MM.1S (cell line): ENCODE measurements around the gene SFT2D3.

ENCODE experiments used
- DNase-seq: peaks from one replicate; pipeline ENCODE4 v3.0.0-alpha.2; 2015
- H2AFZ ChIP-seq: fragments of 300-600 bp; sonication (generic); 2 replicates; pipeline ENCODE4 v1.6.0; 2016; ENCODE audit warnings: antibody characterized with exemption, low read length
- H3F3A ChIP-seq: fragments of 300-600 bp; sonication (generic); 2 replicates; pipeline ENCODE4 v1.6.1; 2016; ENCODE audit warnings: mild to moderate bottlenecking, antibody characterized with exemption, low read length, moderate library complexity, mixed read lengths; ENCODE audit not compliant: insufficient read depth
- H3K27ac ChIP-seq: fragments of 300-600 bp; sonication (generic); 2 replicates; pipeline ENCODE4 v1.5.1; 2016; ENCODE audit warnings: mild to moderate bottlenecking, low read length
- H3K27me3 ChIP-seq: fragments of 300-600 bp; sonication (generic); replicated peaks from 2 replicates; pipeline ENCODE4 v1.6.0; 2016; ENCODE audit warnings: low read length; ENCODE audit not compliant: insufficient read depth
- H3K36me3 ChIP-seq: fragments of 300-600 bp; sonication (generic); replicated peaks from 2 replicates; pipeline ENCODE4 v1.6.1; 2016; ENCODE audit warnings: mild to moderate bottlenecking, low read length, mixed read lengths; ENCODE audit not compliant: insufficient read depth
- H3K4me1 ChIP-seq: fragments of 300-600 bp; sonication (generic); 2 replicates; pipeline ENCODE4 v1.6.1; 2016; ENCODE audit warnings: low read length, mixed read lengths
- H3K4me2 ChIP-seq: fragments of 300-600 bp; sonication (generic); 2 replicates; pipeline ENCODE4 v1.6.0; 2016; ENCODE audit warnings: low read depth, low read length
- H3K4me3 ChIP-seq: fragments of 300-600 bp; sonication (generic); 2 replicates; pipeline ENCODE4 v1.5.1; 2016; ENCODE audit warnings: low read length, mixed read lengths
- H3K79me2 ChIP-seq: fragments of 300-600 bp; sonication (generic); 2 replicates; pipeline ENCODE4 v1.6.1; 2016; ENCODE audit warnings: mixed run types, low read length, mixed read lengths
- H3K9ac ChIP-seq: fragments of 300-600 bp; sonication (generic); 2 replicates; pipeline ENCODE4 v1.6.1; 2016; ENCODE audit warnings: low read length, mixed read lengths
- H3K9me2 ChIP-seq: fragments of 300-600 bp; sonication (generic); replicated peaks from 2 replicates; pipeline ENCODE4 v1.6.1; 2016; ENCODE audit warnings: mild to moderate bottlenecking, low read length, mixed read lengths; ENCODE audit not compliant: insufficient read depth
- H3K9me3 ChIP-seq: fragments of 300-600 bp; sonication (generic); replicated peaks from 2 replicates; pipeline ENCODE4 v1.6.1; 2016; ENCODE audit warnings: mild to moderate bottlenecking, low read length, mixed read lengths; ENCODE audit not compliant: insufficient read depth
- H4K20me1 ChIP-seq: fragments of 300-600 bp; sonication (generic); 2 replicates; pipeline ENCODE4 v1.6.1; 2016; ENCODE audit warnings: mild to moderate bottlenecking, low read length, moderate library complexity, mixed read lengths; ENCODE audit not compliant: insufficient read depth
- CTCF ChIP-seq: fragments of 300-600 bp; sonication (generic); IDR thresholded peaks from 2 replicates; pipeline ENCODE4 v1.5.1; 2016; ENCODE audit warnings: antibody characterized with exemption, low read length, mixed read lengths
- EZH2 ChIP-seq: fragments of 300-600 bp; sonication (generic); optimal IDR thresholded peaks from 2 replicates; pipeline ENCODE3; 2017; ENCODE audit warnings: low read depth, mild to moderate bottlenecking, antibody characterized with exemption, low read length, mixed read lengths
- EZH2phosphoT487 ChIP-seq: fragments of 300-600 bp; sonication (generic); IDR thresholded peaks from 2 replicates; pipeline ENCODE4 v1.6.1; 2018; ENCODE audit warnings: antibody characterized with exemption, low read length

SFT2D3 gene

GRCh38 chr2:127685410-127686080, 15.8 kb upstream of the SFT2D3 start:
- H3K9me2 ChIP-seq, result no peaks in the 10 kb centered on the region
- H3K9me3 ChIP-seq, result peaks cover 3% of the 10 kb centered on the region; the same call in 1 of the 2 replicates
- H3F3A ChIP-seq, result no peaks in the 10 kb centered on the region
- no peak for DNase-seq
- H3K4me3 ChIP-seq, result no peak overlapping the region
- H2AFZ ChIP-seq, result no peak overlapping the region
- H3K9ac ChIP-seq, result no peak overlapping the region
- no peaks in the 10 kb centered on the region for H3K4me1 ChIP-seq
- H3K4me2 ChIP-seq, result no peak overlapping the region
- no peaks in the 10 kb centered on the region for H3K27me3 ChIP-seq
- no peak overlapping the region for H3K27ac ChIP-seq
- H4K20me1 ChIP-seq, result no peaks in the 10 kb centered on the region
- H3K36me3 ChIP-seq, result no peaks in the 10 kb centered on the region
- no peaks in the 10 kb centered on the region for H3K79me2 ChIP-seq
- TF ChIP-seq EZH2, result no peak
- TF ChIP-seq EZH2phosphoT487, result no peak
- TF ChIP-seq CTCF, result no peak

GRCh38 chr2:127688405-127688804, 12.9 kb upstream of the SFT2D3 start:
- no peak for DNase-seq
- no peaks in the 10 kb centered on the region for H3K27me3 ChIP-seq

GRCh38 chr2:127690696-127691095, 10.6 kb upstream of the SFT2D3 start:
- Histone ChIP-seq H3K4me2 (no peak overlapping the region), H3K27ac (no peak overlapping the region), H3K9me3 (peaks cover 3% of the 10 kb centered on the region; the same call in 1 of the 2 replicates), H2AFZ (no peak overlapping the region), H4K20me1 (no peaks in the 10 kb centered on the region), H3K4me3 (no peak overlapping the region), H3K27me3 (no peaks in the 10 kb centered on the region), H3K36me3 (no peaks in the 10 kb centered on the region), H3F3A (no peaks in the 10 kb centered on the region), H3K9ac (no peak overlapping the region), H3K79me2 (no peaks in the 10 kb centered on the region), H3K4me1 (no peaks in the 10 kb centered on the region), H3K9me2 (no peaks in the 10 kb centered on the region)
- DNase-seq, result no peak
- no peak for TF ChIP-seq CTCF
- TF ChIP-seq EZH2phosphoT487, result no peak
- no peak for TF ChIP-seq EZH2

More at GRCh38 chr2:127688405-127688804, 12.9 kb upstream of the SFT2D3 start:
- Histone ChIP-seq H3K9ac (no peak overlapping the region), H3K4me1 (no peaks in the 10 kb centered on the region), H3K36me3 (no peaks in the 10 kb centered on the region), H2AFZ (no peak overlapping the region), H3K9me2 (no peaks in the 10 kb centered on the region), H3K79me2 (no peaks in the 10 kb centered on the region), H3K27ac (no peak overlapping the region), H4K20me1 (no peaks in the 10 kb centered on the region), H3F3A (no peaks in the 10 kb centered on the region), H3K9me3 (peaks cover 3% of the 10 kb centered on the region; the same call in 1 of the 2 replicates), H3K4me2 (no peak overlapping the region), H3K4me3 (no peak overlapping the region)
- TF ChIP-seq CTCF, result no peak
- no peak for TF ChIP-seq EZH2phosphoT487
- no peak for TF ChIP-seq EZH2
